Measurements from ENCODE around the gene P2RX1.
"Not testable (repeated sequence)": the region's sequence is repeated elsewhere in the genome, so short reads cannot be mapped to it uniquely, and the experiment has no call there.

The P2RX1 gene

DNA sequence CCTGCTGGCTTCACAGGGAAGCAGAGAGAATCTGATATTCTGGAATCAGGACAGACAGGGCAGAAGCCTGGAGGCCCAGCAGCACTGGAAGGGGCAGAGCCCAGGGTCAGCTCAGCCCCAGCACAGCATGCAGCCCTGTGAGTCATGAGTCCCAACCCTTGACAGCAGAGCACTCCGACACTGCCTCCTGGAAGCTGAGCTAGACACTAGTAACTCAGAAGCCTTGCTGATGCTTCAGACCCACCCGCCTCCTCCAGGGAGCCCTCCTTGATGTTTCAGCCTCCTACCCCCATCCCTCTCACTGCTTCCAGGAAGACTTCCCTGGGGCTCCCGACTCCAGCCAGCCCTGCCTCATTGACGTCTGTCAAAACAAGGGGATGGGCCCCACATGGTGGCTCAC is 30.3 kb downstream of the P2RX1 start:
- no peak for DNase-seq

GRCh38 chr17:3885271-3885670 is 31.0 kb downstream of the P2RX1 start:
- DNase-seq, result no peak

- no peak for DNase-seq
These were observed 32.1 kb downstream of the P2RX1 start for GRCh38 chr17:3884188-3884587.

DNA sequence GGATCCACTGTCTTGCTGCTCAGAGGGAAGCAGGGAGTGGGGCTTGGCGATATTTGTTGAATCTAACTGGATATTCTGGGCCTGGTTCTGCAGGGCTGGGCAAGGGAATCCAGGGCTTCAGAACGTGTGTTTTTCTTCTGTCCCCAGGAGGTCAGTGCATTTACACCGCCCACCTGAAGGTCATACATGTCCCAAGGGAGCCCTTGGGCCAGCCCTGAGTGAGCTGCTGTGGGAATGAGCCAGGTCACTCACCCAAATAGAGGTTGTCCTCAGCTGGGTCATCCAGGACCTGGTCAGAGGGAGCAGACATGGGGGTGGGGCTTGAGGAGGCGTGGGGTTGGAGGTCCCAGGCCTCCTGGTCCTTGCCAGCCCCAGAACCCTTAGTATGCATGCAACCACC is 34.0 kb downstream of the P2RX1 start:
- no peak for DNase-seq

GRCh38 chr17:3880983-3881382 is 35.3 kb downstream of the P2RX1 start:
- no peak for DNase-seq

DNA sequence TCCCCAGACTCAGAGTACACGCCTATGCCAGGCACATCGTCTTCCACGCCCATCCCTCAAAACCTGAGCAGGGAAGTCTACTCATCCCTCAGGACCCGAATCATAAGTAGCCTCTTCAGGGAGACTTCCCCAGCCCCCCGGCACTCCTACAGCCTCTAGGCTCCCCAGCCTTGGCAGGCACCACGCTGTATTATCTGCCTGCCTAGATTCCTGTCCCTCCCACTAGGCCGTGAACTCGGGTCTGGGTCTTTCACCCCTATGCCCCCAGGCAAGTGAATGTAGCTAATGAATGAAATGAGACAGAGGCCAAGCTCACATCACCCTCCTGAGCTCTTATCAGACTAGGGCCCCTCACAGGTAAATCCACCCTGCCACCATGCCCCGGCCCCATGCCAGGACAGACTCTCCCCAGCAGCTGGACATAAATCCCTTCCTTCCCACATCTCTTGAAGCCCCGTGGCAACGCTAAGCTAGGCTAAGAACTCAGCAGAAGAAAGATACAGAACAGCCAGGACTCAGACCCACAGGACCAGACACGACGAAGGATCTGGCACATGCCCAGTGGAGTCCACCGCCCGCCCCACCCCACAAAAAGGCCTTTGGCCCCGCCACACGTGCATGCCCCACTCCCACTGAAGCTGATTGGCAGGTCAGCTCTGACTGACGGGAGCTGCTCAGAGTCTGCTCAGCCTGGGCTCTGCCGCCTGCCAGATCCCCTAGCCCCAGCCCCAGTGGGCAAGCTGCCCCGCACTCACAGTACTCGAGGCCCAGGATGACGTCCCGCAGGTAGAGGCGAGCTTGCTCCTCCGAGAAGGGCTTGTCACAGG is 36.5 kb downstream of the P2RX1 start:
- no peak for DNase-seq

DNA sequence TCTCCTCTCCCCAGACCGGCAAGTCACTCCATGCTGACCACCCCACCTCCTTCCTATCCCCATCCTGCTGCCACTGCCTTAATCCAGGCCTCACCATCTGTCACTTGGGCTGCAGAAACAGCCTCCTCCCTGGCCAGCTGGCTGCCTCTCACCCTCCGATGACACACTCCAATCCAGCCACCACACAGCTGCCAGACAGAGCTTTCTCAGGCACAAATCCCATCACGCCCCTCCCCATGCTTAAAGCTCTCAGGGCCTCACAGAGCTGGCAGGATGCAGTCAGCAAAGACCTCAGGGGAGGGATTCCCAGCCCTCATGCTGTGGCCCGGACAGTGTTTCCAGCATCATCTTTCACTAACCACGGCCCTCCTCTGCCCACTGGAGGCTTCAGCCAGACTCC is 37.1 kb downstream of the P2RX1 start:
- no peak for DNase-seq

GRCh38 chr17:3877220-3877619 is 39.0 kb downstream of the P2RX1 start:
- DNase-seq, result no peak

GRCh38 chr17:3875317-3875716 is 40.9 kb downstream of the P2RX1 start:
- no peak for DNase-seq

DNA sequence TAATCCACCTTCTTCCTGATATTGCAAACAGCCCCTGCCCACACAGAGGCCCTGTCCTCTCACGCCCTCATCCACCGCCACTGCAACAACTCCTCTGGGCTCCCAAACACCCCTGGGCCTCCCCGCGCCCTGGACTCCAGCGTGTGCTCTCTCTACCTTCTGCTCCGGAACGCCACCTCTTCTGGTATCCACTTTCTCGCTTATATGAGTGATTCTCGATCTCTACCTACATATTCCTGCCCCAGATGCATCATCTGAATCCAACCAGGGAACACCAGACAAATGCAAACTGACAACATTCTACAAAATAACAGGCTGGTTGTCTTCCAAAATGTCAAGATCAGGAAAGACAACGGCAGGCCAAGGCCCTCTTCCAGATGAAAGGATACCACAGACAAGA is 42.4 kb downstream of the P2RX1 start:
- no peak for DNase-seq

GRCh38 chr17:3870871-3871306 is 45.4 kb downstream of the P2RX1 start:
- no peak for DNase-seq

GRCh38 chr17:3867606-3868005 is 48.7 kb downstream of the P2RX1 start:
- DNase-seq, result no peak

GRCh38 chr17:3867106-3867505 is 49.2 kb downstream of the P2RX1 start:
- no peak for DNase-seq

DNA sequence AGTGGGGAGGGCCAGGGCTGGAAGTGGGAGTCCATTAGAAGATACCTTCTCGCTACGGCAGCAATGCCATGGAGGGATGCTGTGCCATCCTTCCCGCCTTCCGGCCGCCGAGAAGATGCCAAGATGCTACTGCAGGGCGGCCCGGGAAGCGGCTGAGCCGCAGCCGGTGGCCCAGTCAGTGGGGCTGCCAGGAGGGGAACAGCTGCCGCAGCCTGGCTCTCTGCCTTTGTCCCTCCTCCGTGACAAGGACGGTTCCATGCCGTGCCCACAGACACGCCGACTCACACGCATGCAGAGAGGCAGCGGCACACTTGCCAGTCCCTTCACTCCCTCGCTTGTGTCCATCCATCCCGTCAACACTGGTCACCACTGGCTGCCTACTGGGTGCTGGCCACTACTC is 50.0 kb downstream of the P2RX1 start:
- DNase-seq, result no peak

GRCh38 chr17:3865176-3865575 is 51.1 kb downstream of the P2RX1 start:
- DNase-seq, result no peak

- DNase-seq, result no peak
These were observed 51.7 kb downstream of the P2RX1 start for GRCh38 chr17:3864534-3864933.

DNA sequence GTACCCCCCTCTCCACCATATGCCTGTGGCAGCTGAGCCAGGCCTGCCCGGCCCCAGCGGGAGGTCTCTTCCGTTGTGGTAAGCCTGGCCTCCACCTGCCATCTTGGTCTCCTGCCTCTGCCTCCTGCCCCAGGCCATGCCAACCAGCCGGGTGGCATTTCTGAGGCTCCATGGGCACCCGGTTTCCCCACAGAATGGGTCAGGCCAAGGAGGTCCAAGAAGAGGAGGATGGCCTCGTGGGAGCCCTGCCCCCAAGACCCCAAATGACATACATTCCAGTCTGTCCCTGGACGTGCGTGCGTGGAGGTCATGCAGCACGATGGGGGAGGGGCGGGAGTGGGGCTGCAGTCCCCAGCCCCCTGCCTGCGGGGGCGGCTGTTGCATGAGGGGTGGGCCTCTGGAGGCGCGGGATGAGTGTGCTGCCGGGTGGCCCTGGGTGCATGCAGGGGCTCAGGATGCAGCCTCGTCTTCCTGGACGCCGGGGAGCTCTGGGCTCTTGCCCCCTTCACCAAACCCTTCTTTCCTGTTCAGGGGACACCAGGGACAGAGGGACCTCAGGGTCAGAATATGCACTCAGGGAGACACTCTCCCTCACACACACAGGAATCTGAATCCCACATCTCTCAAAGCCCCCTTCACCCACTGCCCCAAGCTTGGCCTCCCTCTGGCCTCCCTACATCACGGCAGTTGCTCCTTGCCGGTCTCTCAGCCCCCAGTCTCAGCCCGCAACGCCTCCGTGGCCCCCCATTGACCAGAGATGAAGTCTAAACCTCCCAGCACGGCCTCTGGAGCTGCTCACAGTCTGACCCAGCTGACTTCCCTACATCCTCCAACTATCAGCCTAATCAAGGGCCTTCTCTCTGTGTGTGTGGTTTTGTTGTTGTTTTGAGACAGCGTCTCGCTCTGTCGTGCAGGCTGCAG is 54.2 kb downstream of the P2RX1 start:
- DNase-seq, result no peak

- DNase-seq, result no peak
These were observed 55.1 kb downstream of the P2RX1 start for GRCh38 chr17:3860939-3861700.

- no peak for DNase-seq
These were observed 56.3 kb downstream of the P2RX1 start for GRCh38 chr17:3859940-3860339.

DNA sequence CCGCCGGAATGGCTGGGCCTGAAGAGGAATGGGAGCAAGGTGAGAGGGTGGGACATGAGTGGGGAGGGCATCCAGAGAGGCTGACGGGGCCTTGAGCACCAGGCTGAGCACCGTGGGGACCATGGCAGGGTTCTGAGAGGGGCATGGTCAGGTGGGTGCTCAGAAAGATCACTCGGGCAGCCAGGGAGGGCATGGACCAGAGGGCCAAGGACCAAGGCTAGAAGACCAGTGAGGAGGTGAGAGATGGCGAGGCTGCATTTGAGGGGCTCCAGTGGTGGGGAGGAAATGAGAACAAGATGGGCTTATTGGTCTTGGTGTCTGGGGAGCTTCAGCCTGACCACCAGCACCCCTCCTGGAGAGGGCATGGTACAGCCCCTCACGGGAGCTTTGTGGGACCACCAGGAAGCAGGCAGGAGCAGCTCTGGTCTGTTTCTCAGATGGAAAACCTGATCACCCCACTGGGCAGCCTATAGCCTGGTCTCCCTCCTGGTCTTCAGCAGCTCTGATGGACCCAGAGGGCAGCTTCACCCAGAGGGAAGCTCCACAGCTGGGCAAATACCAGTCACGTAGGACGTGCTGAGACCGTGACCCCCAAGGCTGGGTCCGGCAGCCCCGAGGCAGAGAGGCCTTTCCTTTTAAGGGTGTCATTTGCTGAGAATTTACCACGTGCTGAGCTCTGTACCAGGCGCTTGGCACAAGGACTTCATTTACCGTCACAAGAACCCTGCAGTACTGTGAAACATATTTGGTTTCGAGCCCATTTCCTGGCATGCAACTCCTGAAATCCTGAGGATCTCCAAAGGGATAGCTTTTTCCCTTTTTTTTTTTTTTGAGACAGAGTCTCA is 58.8 kb downstream of the P2RX1 start:
- no peak for DNase-seq

DNA sequence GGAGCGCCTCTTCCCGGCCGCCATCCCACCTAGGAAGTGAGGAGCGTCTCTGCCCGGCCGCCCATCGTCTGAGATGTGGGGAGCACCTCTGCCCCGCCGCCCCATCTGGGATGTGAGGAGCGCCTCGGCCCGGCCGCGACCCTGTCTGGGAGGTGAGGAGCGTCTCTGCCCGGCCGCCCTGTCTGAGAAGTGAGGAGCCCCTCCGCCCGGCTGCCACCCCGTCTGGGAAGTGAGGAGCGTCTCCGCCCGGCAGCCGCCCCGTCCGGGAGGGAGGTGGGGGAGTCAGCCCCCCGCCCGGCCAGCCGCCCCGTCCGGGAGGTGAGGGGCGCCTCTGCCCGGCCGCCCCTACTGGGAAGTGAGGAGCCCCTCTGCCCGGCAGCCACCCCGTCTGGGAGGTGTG is 62.1 kb downstream of the P2RX1 start:
- not testable (repeated sequence) for DNase-seq

GRCh38 chr17:3852561-3852960 is 63.7 kb downstream of the P2RX1 start:
- no peak for DNase-seq
